ENCODE data around the gene LYSMD4. TPM values are rescaled to one million over a fixed set of nuclear protein-coding genes. Genes with fewer than 3 reads are reported as not detected.

LYSMD4 gene
- total RNA-seq, 2 donors from 2014 or later, result 6.8 to 9.7 TPM

- no peak for ATAC-seq (ENCODE audit: insufficient number of reproducible peaks, low FRiP score, low read depth)
- Histone ChIP-seq H3K9me3 (no peaks in the 10 kb centered on the region), H3K36me3 (peaks cover 41% of the 10 kb centered on the region), H3K4me1 (ENCODE audit: control insufficient read depth in 1 of 2, low read depth in 2 of 2) (no peaks in the 10 kb centered on the region), H3K27me3 (replicated peaks; ENCODE audit: insufficient read depth) (no peaks in the 10 kb centered on the region), H3K4me3 (no peak overlapping the region), H3K27ac (no peak overlapping the region)
- TF ChIP-seq CTCF (IDR thresholded peaks at IDR 0.05), result no peak
- no peak for DNase-seq (ENCODE audit: low spot score)
Measured at GRCh38 chr15:99692825-99693224, 40.4 kb downstream of the LYSMD4 start.

- Histone ChIP-seq H3K4me3 (no peak overlapping the region), H3K27ac (no peak overlapping the region), H3K27me3 (replicated peaks; ENCODE audit: insufficient read depth) (no peaks in the 10 kb centered on the region), H3K9me3 (no peaks in the 10 kb centered on the region), H3K36me3 (peaks cover 11% of the 10 kb centered on the region), H3K4me1 (ENCODE audit: control insufficient read depth in 1 of 2, low read depth in 2 of 2) (no peaks in the 10 kb centered on the region)
- no peak for DNase-seq (ENCODE audit: low spot score)
- ATAC-seq (ENCODE audit: insufficient number of reproducible peaks, low FRiP score, low read depth), result no peak
- TF ChIP-seq CTCF (IDR thresholded peaks at IDR 0.05), result no peak
Measured at GRCh38 chr15:99686290-99686689, 46.9 kb downstream of the LYSMD4 start.

GRCh38 chr15:99683000-99683670 is 50.1 kb downstream of the LYSMD4 start:
- ATAC-seq (ENCODE audit: insufficient number of reproducible peaks, low FRiP score, low read depth) (no peak), DNase-seq (ENCODE audit: low spot score) (no peak)
- Histone ChIP-seq H3K27ac (no peak overlapping the region), H3K27me3 (replicated peaks; ENCODE audit: insufficient read depth) (no peaks in the 10 kb centered on the region), H3K9me3 (no peaks in the 10 kb centered on the region), H3K36me3 (peaks cover 5% of the 10 kb centered on the region), H3K4me3 (no peak overlapping the region), H3K4me1 (ENCODE audit: control insufficient read depth in 1 of 2, low read depth in 2 of 2) (peaks cover 0 to 4% of the 10 kb centered on the region in 2 donors)
- TF ChIP-seq CTCF (IDR thresholded peaks at IDR 0.05), result no peak

GRCh38 chr15:99682455-99682854 is 50.8 kb downstream of the LYSMD4 start:
- ATAC-seq (ENCODE audit: insufficient number of reproducible peaks, low FRiP score, low read depth) (no peak), DNase-seq (ENCODE audit: low spot score) (no peak)
- Histone ChIP-seq H3K4me3 (no peak overlapping the region), H3K9me3 (no peaks in the 10 kb centered on the region), H3K4me1 (ENCODE audit: control insufficient read depth in 1 of 2, low read depth in 2 of 2) (peaks cover 2 to 11% of the 10 kb centered on the region in 2 donors), H3K27me3 (replicated peaks; ENCODE audit: insufficient read depth) (no peaks in the 10 kb centered on the region), H3K36me3 (peaks cover 5% of the 10 kb centered on the region), H3K27ac (peak overlapping the region in 1 of 2 donors; percentile 17)
- no peak for TF ChIP-seq CTCF (IDR thresholded peaks at IDR 0.05)

GRCh38 chr15:99681990-99682389 is 51.2 kb downstream of the LYSMD4 start:
- Histone ChIP-seq H3K9me3 (no peaks in the 10 kb centered on the region), H3K27me3 (replicated peaks; ENCODE audit: insufficient read depth) (no peaks in the 10 kb centered on the region), H3K4me3 (no peak overlapping the region), H3K27ac (no peak overlapping the region), H3K4me1 (ENCODE audit: control insufficient read depth in 1 of 2, low read depth in 2 of 2) (peaks cover 6 to 15% of the 10 kb centered on the region in 2 donors), H3K36me3 (peaks cover 5% of the 10 kb centered on the region)
- DNase-seq (ENCODE audit: low spot score), result no peak
- no peak for ATAC-seq (ENCODE audit: insufficient number of reproducible peaks, low FRiP score, low read depth)
- TF ChIP-seq CTCF (IDR thresholded peaks at IDR 0.05), result no peak

All from thoracic aorta (tissue), 2 donors.